ENCODE results near the gene ZFPL1. TPM values are rescaled to one million over a fixed set of nuclear protein-coding genes. Genes with fewer than 3 reads are reported as not detected.
A peak's percentile ranks its signal among the peaks of the same experiment; 100 is the strongest.

The ZFPL1 gene
- total RNA-seq, 1 donor from 2014 or later: 53.3 TPM

GRCh38 chr11:65102142-65103095 lies 18.4 kb downstream of the ZFPL1 start:
- Mint-ChIP-seq H3K4me3 (ENCODE audit: unreplicated experiment) (no peak overlapping the region), H3K4me1 (ENCODE audit: low read depth) (peaks cover 25% of the 10 kb centered on the region), H3K9me3 (ENCODE audit: low read depth) (no peaks in the 10 kb centered on the region), H3K27me3 (ENCODE audit: low read depth) (no peaks in the 10 kb centered on the region), H3K36me3 (ENCODE audit: low read depth) (peaks cover 1% of the 10 kb centered on the region), H3K27ac (ENCODE audit: unreplicated experiment) (peak overlapping the region; percentile 77)
- DNase-seq (ENCODE audit: low spot score): no peak
- TF ChIP-seq CTCF (IDR thresholded peaks at IDR 0.05): no peak

- no peak for TF ChIP-seq CTCF (IDR thresholded peaks at IDR 0.05)
- Mint-ChIP-seq H3K36me3 (ENCODE audit: low read depth) (peaks cover 1% of the 10 kb centered on the region), H3K27me3 (ENCODE audit: low read depth) (no peaks in the 10 kb centered on the region), H3K4me3 (ENCODE audit: unreplicated experiment) (no peak overlapping the region), H3K9me3 (ENCODE audit: low read depth) (no peaks in the 10 kb centered on the region), H3K4me1 (ENCODE audit: low read depth) (peaks cover 22% of the 10 kb centered on the region), H3K27ac (ENCODE audit: unreplicated experiment) (no peak overlapping the region)
- DNase-seq (ENCODE audit: low spot score): no peak
Measured at GRCh38 chr11:65103476-65103875, 19.5 kb downstream of the ZFPL1 start.

- no peaks in the 10 kb centered on the region for H3K9me3 Mint-ChIP-seq (ENCODE audit: low read depth)
- H3K36me3 Mint-ChIP-seq (ENCODE audit: low read depth): peaks cover 3% of the 10 kb centered on the region
- H3K4me3 Mint-ChIP-seq (ENCODE audit: unreplicated experiment): no peak overlapping the region
- no peak for DNase-seq (ENCODE audit: low spot score)
- no peaks in the 10 kb centered on the region for H3K27me3 Mint-ChIP-seq (ENCODE audit: low read depth)
- H3K27ac Mint-ChIP-seq (ENCODE audit: unreplicated experiment): no peak overlapping the region
- TF ChIP-seq CTCF (IDR thresholded peaks at IDR 0.05): no peak
- peaks cover 22% of the 10 kb centered on the region for H3K4me1 Mint-ChIP-seq (ENCODE audit: low read depth)
Measured at GRCh38 chr11:65104628-65105027, 20.6 kb downstream of the ZFPL1 start.

- H3K27me3 Mint-ChIP-seq (ENCODE audit: low read depth): no peaks in the 10 kb centered on the region
- no peak for TF ChIP-seq CTCF (IDR thresholded peaks at IDR 0.05)
- peaks cover 3% of the 10 kb centered on the region for H3K36me3 Mint-ChIP-seq (ENCODE audit: low read depth)
- no peak for DNase-seq (ENCODE audit: low spot score)
- no peak overlapping the region for H3K27ac Mint-ChIP-seq (ENCODE audit: unreplicated experiment)
- H3K4me1 Mint-ChIP-seq (ENCODE audit: low read depth): peaks cover 25% of the 10 kb centered on the region
- no peaks in the 10 kb centered on the region for H3K9me3 Mint-ChIP-seq (ENCODE audit: low read depth)
- no peak overlapping the region for H3K4me3 Mint-ChIP-seq (ENCODE audit: unreplicated experiment)
Measured at GRCh38 chr11:65107078-65107477, 23.1 kb downstream of the ZFPL1 start.

- no peak for TF ChIP-seq CTCF (IDR thresholded peaks at IDR 0.05)
- no peak for DNase-seq (ENCODE audit: low spot score)
- no peaks in the 10 kb centered on the region for H3K9me3 Mint-ChIP-seq (ENCODE audit: low read depth)
- no peak overlapping the region for H3K4me3 Mint-ChIP-seq (ENCODE audit: unreplicated experiment)
- no peaks in the 10 kb centered on the region for H3K27me3 Mint-ChIP-seq (ENCODE audit: low read depth)
- H3K27ac Mint-ChIP-seq (ENCODE audit: unreplicated experiment): no peak overlapping the region
- peaks cover 3% of the 10 kb centered on the region for H3K36me3 Mint-ChIP-seq (ENCODE audit: low read depth)
- peaks cover 20% of the 10 kb centered on the region for H3K4me1 Mint-ChIP-seq (ENCODE audit: low read depth)
Measured at GRCh38 chr11:65107751-65108468, 23.9 kb downstream of the ZFPL1 start.

Data from chondrocyte (in vitro differentiated cells).